ENCODE measurements around the gene STK11IP. TPM values are rescaled to one million over a fixed set of nuclear protein-coding genes. Genes with fewer than 3 reads are reported as not detected.
A peak's percentile ranks its signal among the peaks of the same experiment; 100 is the strongest.

The STK11IP gene
- total and polyA plus RNA-seq, 2 donors (not counting 1 experiment from before 2014, with no cell fraction given), result 46.8 to 55.6 TPM

GRCh38 chr2:219629976-219630695, 32.5 kb downstream of the STK11IP start:
- POLR2A ChIA-PET, result no interaction called here
- H3K4me3 ChIP-seq (ENCODE audit: control extremely low read depth in 1 of 5, extremely low read depth in 1 of 5, insufficient read depth in 1 of 5, low read depth in 2 of 5, low read length in 4 of 5), result no peak overlapping the region
- H3K9me3 Mint-ChIP-seq (ENCODE audit: insufficient read depth), result no peaks in the 10 kb centered on the region
- peaks cover 10 to 20% of the 10 kb centered on the region in 2 donors for H3K4me1 ChIP-seq (ENCODE audit: control insufficient read depth in 2 of 2, insufficient read depth in 2 of 2, low read length in 2 of 2)
- TF ChIP-seq EZH2 (IDR thresholded peaks at IDR 0.05; ENCODE audit: borderline replicate concordance, insufficient read depth, low read depth, low read length, poor library complexity, severe bottlenecking), result no peak
- no peak for TF ChIP-seq CTCF (IDR thresholded peaks at IDR 0.05)
- H3K27me3 Mint-ChIP-seq, result peaks cover 45% of the 10 kb centered on the region
- H3K36me3 ChIP-seq (replicated peaks in 1 of 2; ENCODE audit: control extremely low read depth in 1 of 2, control insufficient read depth in 1 of 2, extremely low read depth in 1 of 2, insufficient read depth in 2 of 2, low read length in 1 of 2), result no peaks in the 10 kb centered on the region
- no peak overlapping the region for H3K4me3 Mint-ChIP-seq
- H3K27ac Mint-ChIP-seq, result no peak overlapping the region
- no peak overlapping the region for H3K27ac ChIP-seq (ENCODE audit: low read length in 2 of 2)
- H3K79me2 ChIP-seq (ENCODE audit: control insufficient read depth, insufficient read depth, low read length), result no peaks in the 10 kb centered on the region
- H3K27me3 ChIP-seq (replicated peaks in 1 of 4; ENCODE audit: control extremely low read depth in 1 of 4, control insufficient read depth in 3 of 4, insufficient read depth in 4 of 4, low read length in 3 of 4), result peaks cover 0 to 36% (median 22%) of the 10 kb centered on the region in 4 experiments
- ATAC-seq (ENCODE audit: low read depth) (no peak), DNase-seq (peak; percentile 5)
- H2AFZ ChIP-seq (ENCODE audit: insufficient read depth, low read depth, low read length, poor library complexity, severe bottlenecking), result no peak overlapping the region
- intact Hi-C loops (cut with micrococcal nuclease), result no loop called here
- H4K20me1 ChIP-seq (ENCODE audit: control insufficient read depth, insufficient read depth, low read length, poor library complexity, severe bottlenecking), result no peaks in the 10 kb centered on the region
- peaks cover 10% of the 10 kb centered on the region for H3K4me1 Mint-ChIP-seq
- no peak overlapping the region for H3K4me2 ChIP-seq (replicated peaks; ENCODE audit: low read depth, low read length, poor library complexity, severe bottlenecking)
- no peak overlapping the region for H3K9ac ChIP-seq (ENCODE audit: low read length)
- WGBS (ENCODE audit: insufficient coverage), result 89% methylated on average over 19 of the region's 20 CpGs
- CTCF ChIA-PET, result interaction anchor here (1.1 kb wide), 1 partner anchor 12 kb away, joined by 3 read pairs; no protein-coding TSS in a partner anchor
- peaks cover 0 to 4% (median 0%) of the 10 kb centered on the region in 3 donors for H3K9me3 ChIP-seq (ENCODE audit: control extremely low read depth in 1 of 3, control insufficient read depth in 2 of 3, insufficient read depth in 1 of 3, low read length in 2 of 3)

- H3K4me1 Mint-ChIP-seq, result peaks cover 10% of the 10 kb centered on the region
Measured at GRCh38 chr2:219630770-219631405, 33.2 kb downstream of the STK11IP start.

More at GRCh38 chr2:219630770-219631405, 33.2 kb downstream of the STK11IP start:
- Histone ChIP-seq H3K27me3 (replicated peaks in 1 of 4; ENCODE audit: control extremely low read depth in 1 of 4, control insufficient read depth in 3 of 4, insufficient read depth in 4 of 4, low read length in 3 of 4) (peaks cover 0 to 31% (median 19%) of the 10 kb centered on the region in 4 experiments), H3K36me3 (replicated peaks in 1 of 2; ENCODE audit: control extremely low read depth in 1 of 2, control insufficient read depth in 1 of 2, extremely low read depth in 1 of 2, insufficient read depth in 2 of 2, low read length in 1 of 2) (no peaks in the 10 kb centered on the region), H3K4me2 (replicated peaks; ENCODE audit: low read depth, low read length, poor library complexity, severe bottlenecking) (no peak overlapping the region), H3K4me3 (ENCODE audit: control extremely low read depth in 1 of 5, extremely low read depth in 1 of 5, insufficient read depth in 1 of 5, low read depth in 2 of 5, low read length in 4 of 5) (no peak overlapping the region), H4K20me1 (ENCODE audit: control insufficient read depth, insufficient read depth, low read length, poor library complexity, severe bottlenecking) (no peaks in the 10 kb centered on the region), H3K4me1 (ENCODE audit: control insufficient read depth in 2 of 2, insufficient read depth in 2 of 2, low read length in 2 of 2) (peaks cover 10 to 20% of the 10 kb centered on the region in 2 donors), H3K9ac (ENCODE audit: low read length) (no peak overlapping the region), H2AFZ (ENCODE audit: insufficient read depth, low read depth, low read length, poor library complexity, severe bottlenecking) (no peak overlapping the region), H3K9me3 (ENCODE audit: control extremely low read depth in 1 of 3, control insufficient read depth in 2 of 3, insufficient read depth in 1 of 3, low read length in 2 of 3) (peaks cover 0 to 4% (median 0%) of the 10 kb centered on the region in 3 donors), H3K79me2 (ENCODE audit: control insufficient read depth, insufficient read depth, low read length) (no peaks in the 10 kb centered on the region), H3K27ac (ENCODE audit: low read length in 2 of 2) (no peak overlapping the region)
- POLR2A ChIA-PET, result no interaction called here
- Mint-ChIP-seq H3K27me3 (peaks cover 45% of the 10 kb centered on the region), H3K9me3 (ENCODE audit: insufficient read depth) (no peaks in the 10 kb centered on the region), H3K4me3 (no peak overlapping the region), H3K27ac (no peak overlapping the region)
- no peak for TF ChIP-seq EZH2 (IDR thresholded peaks at IDR 0.05; ENCODE audit: borderline replicate concordance, insufficient read depth, low read depth, low read length, poor library complexity, severe bottlenecking)
- TF ChIP-seq CTCF (IDR thresholded peaks at IDR 0.05), result no peak
- intact Hi-C loops (cut with micrococcal nuclease), result no loop called here
- ATAC-seq (ENCODE audit: low read depth) (no peak), DNase-seq (no peak)
- CTCF ChIA-PET, result interaction anchor here (1.1 kb wide), 1 partner anchor 12 kb away, joined by 3 read pairs; no protein-coding TSS in a partner anchor
- WGBS (ENCODE audit: insufficient coverage), result 91% methylated on average over 14 of the region's 17 CpGs
